ENCODE measurements around the gene SORBS1.

The SORBS1 gene

GRCh38 chr10:95442341-95442740 is 118.8 kb downstream of the SORBS1 start:
- Histone ChIP-seq H3K27ac (ENCODE audit: low read depth, low read length) (no peak overlapping the region), H3K9me3 (ENCODE audit: insufficient read depth, low read length) (no peaks in the 10 kb centered on the region), H4K20me1 (ENCODE audit: low read depth, low read length) (no peaks in the 10 kb centered on the region), H3K36me3 (ENCODE audit: low read length) (no peaks in the 10 kb centered on the region), H3K4me2 (ENCODE audit: low read depth, low read length, poor library complexity, severe bottlenecking) (no peak overlapping the region), H2AFZ (ENCODE audit: low read depth, low read length, severe bottlenecking) (no peak overlapping the region), H3K9me2 (replicated peaks; ENCODE audit: insufficient read depth, low read length) (no peaks in the 10 kb centered on the region), H3K9ac (ENCODE audit: low read length) (no peak overlapping the region), H3K79me2 (ENCODE audit: insufficient read depth, low read length) (no peaks in the 10 kb centered on the region), H3K27me3 (ENCODE audit: low read length) (no peaks in the 10 kb centered on the region), H3F3A (ENCODE audit: insufficient read depth) (no peaks in the 10 kb centered on the region), H3K4me3 (ENCODE audit: insufficient read depth, low read length, poor library complexity, severe bottlenecking) (no peak overlapping the region)
- TF ChIP-seq CTCF (IDR thresholded peaks at IDR 0.05; ENCODE audit: insufficient read depth, low read length, poor library complexity, severe bottlenecking) (no peak), EZH2phosphoT487 (conservative IDR thresholded peaks at IDR 0.05; ENCODE audit: low read length) (no peak)

DNA sequence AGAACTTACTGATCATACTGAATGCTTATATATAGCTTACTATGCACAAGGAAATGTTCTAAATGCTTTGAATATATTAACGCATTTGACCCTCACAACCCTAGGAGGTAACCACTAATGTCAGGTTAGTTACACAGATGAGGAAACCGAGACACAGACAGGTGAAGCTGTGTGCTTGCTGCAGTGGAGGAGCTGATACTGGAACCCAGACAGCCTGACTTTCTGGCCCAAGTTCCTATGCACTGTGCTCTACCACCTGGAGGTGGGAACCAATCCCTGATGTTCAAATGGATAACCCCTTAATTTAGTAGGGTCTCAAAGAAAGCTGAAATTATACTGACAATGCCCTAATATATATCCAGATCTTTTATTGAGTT is 119.6 kb downstream of the SORBS1 start:
- no peak overlapping the region for H2AFZ ChIP-seq (ENCODE audit: low read depth, low read length, severe bottlenecking)
- no peaks in the 10 kb centered on the region for H3K9me2 ChIP-seq (replicated peaks; ENCODE audit: insufficient read depth, low read length)
- no peak overlapping the region for H3K4me3 ChIP-seq (ENCODE audit: insufficient read depth, low read length, poor library complexity, severe bottlenecking)
- TF ChIP-seq CTCF (IDR thresholded peaks at IDR 0.05; ENCODE audit: insufficient read depth, low read length, poor library complexity, severe bottlenecking) (no peak), EZH2phosphoT487 (conservative IDR thresholded peaks at IDR 0.05; ENCODE audit: low read length) (no peak)
- H3K4me2 ChIP-seq (ENCODE audit: low read depth, low read length, poor library complexity, severe bottlenecking), result no peak overlapping the region
- H3K79me2 ChIP-seq (ENCODE audit: insufficient read depth, low read length), result no peaks in the 10 kb centered on the region
- H3K27ac ChIP-seq (ENCODE audit: low read depth, low read length), result no peak overlapping the region
- no peaks in the 10 kb centered on the region for H3K9me3 ChIP-seq (ENCODE audit: insufficient read depth, low read length)
- H3K36me3 ChIP-seq (ENCODE audit: low read length), result no peaks in the 10 kb centered on the region
- no peaks in the 10 kb centered on the region for H4K20me1 ChIP-seq (ENCODE audit: low read depth, low read length)
- no peaks in the 10 kb centered on the region for H3K27me3 ChIP-seq (ENCODE audit: low read length)
- H3K9ac ChIP-seq (ENCODE audit: low read length), result no peak overlapping the region
- H3F3A ChIP-seq (ENCODE audit: insufficient read depth), result no peaks in the 10 kb centered on the region

GRCh38 chr10:95440756-95441546 is 120.2 kb downstream of the SORBS1 start:
- Histone ChIP-seq H3K9me2 (replicated peaks; ENCODE audit: insufficient read depth, low read length) (no peaks in the 10 kb centered on the region), H2AFZ (ENCODE audit: low read depth, low read length, severe bottlenecking) (no peak overlapping the region), H3K4me2 (ENCODE audit: low read depth, low read length, poor library complexity, severe bottlenecking) (no peak overlapping the region), H3K27ac (ENCODE audit: low read depth, low read length) (no peak overlapping the region), H3K9me3 (ENCODE audit: insufficient read depth, low read length) (no peaks in the 10 kb centered on the region), H4K20me1 (ENCODE audit: low read depth, low read length) (no peaks in the 10 kb centered on the region), H3K27me3 (ENCODE audit: low read length) (no peaks in the 10 kb centered on the region), H3K36me3 (ENCODE audit: low read length) (no peaks in the 10 kb centered on the region), H3F3A (ENCODE audit: insufficient read depth) (no peaks in the 10 kb centered on the region), H3K79me2 (ENCODE audit: insufficient read depth, low read length) (no peaks in the 10 kb centered on the region), H3K4me3 (ENCODE audit: insufficient read depth, low read length, poor library complexity, severe bottlenecking) (no peak overlapping the region), H3K9ac (ENCODE audit: low read length) (no peak overlapping the region)
- TF ChIP-seq CTCF (IDR thresholded peaks at IDR 0.05; ENCODE audit: insufficient read depth, low read length, poor library complexity, severe bottlenecking) (no peak), EZH2phosphoT487 (conservative IDR thresholded peaks at IDR 0.05; ENCODE audit: low read length) (no peak)

All from SU-DHL-6 (cell line).